ENCODE results near the gene RNF180. TPM values are rescaled to one million over a fixed set of nuclear protein-coding genes. Genes with fewer than 3 reads are reported as not detected.
"Not testable (repeated sequence)": the region's sequence is repeated elsewhere in the genome, so short reads cannot be mapped to it uniquely, and the experiment has no call there.

The RNF180 gene
- total RNA-seq, 4 donors from 2014 or later: 3.7 to 14.3 (median 5.2) TPM

- in situ Hi-C loops (cut with MboI; ENCODE audit: low sequenced_read_pairs in 4 of 4): no loop called here
- Histone ChIP-seq H3K9me3 (no peaks in the 10 kb centered on the region), H3K27ac (no peak overlapping the region), H3K4me3 (no peak overlapping the region), H3K4me1 (no peaks in the 10 kb centered on the region), H3K36me3 (no peaks in the 10 kb centered on the region), H3K27me3 (no peaks in the 10 kb centered on the region)
- ATAC-seq: no peak
- DNase-seq: no peak
- TF ChIP-seq, protein P1, sequence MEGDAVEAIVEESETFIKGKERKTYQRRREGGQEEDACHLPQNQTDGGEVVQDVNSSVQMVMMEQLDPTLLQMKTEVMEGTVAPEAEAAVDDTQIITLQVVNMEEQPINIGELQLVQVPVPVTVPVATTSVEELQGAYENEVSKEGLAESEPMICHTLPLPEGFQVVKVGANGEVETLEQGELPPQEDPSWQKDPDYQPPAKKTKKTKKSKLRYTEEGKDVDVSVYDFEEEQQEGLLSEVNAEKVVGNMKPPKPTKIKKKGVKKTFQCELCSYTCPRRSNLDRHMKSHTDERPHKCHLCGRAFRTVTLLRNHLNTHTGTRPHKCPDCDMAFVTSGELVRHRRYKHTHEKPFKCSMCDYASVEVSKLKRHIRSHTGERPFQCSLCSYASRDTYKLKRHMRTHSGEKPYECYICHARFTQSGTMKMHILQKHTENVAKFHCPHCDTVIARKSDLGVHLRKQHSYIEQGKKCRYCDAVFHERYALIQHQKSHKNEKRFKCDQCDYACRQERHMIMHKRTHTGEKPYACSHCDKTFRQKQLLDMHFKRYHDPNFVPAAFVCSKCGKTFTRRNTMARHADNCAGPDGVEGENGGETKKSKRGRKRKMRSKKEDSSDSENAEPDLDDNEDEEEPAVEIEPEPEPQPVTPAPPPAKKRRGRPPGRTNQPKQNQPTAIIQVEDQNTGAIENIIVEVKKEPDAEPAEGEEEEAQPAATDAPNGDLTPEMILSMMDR (IDR thresholded peaks at IDR 0.05 in 4 of 5, conservative IDR thresholded peaks at IDR 0.05 in 1 of 5): no peak
- TF ChIP-seq POLR2A (IDR thresholded peaks at IDR 0.05): no peak
- intact Hi-C loops (cut with DNase I; ENCODE audit: low total_unique reads): no loop called here
Measured at GRCh38 chr5:64285188-64286130, 119.8 kb downstream of the RNF180 start.

- in situ Hi-C loops (cut with MboI; ENCODE audit: low sequenced_read_pairs in 4 of 4): no loop called here
- no peaks in the 10 kb centered on the region for H3K9me3 ChIP-seq
Measured at GRCh38 chr5:64286381-64286780, 120.7 kb downstream of the RNF180 start.

DNA sequence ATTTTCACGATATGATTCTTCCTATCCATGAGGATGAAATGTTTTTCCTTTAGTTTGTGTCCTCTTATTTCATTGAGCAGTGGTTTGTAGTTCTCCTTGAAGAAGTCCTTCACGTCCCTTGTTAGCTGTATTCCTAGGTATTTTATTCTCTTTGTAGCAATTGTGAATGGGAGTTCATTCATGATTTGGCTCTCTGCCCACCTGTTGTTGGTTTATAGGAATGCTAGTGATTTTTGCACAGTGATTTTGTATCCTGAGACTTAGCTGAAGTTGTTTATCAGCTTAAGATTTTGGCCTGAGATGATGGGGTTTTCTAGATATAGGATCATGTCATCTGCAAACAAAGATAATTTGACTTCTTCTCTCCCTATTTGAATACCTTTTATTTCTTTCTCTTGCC is 122.9 kb downstream of the RNF180 start:
- DNase-seq; H3K27ac ChIP-seq; H3K4me1 ChIP-seq; H3K4me3 ChIP-seq; intact Hi-C loops (cut with DNase I; ENCODE audit: low total_unique reads); ATAC-seq; in situ Hi-C loops (cut with MboI; ENCODE audit: low sequenced_read_pairs in 4 of 4); H3K27me3 ChIP-seq; H3K9me3 ChIP-seq; H3K36me3 ChIP-seq: not testable (repeated sequence)

More at GRCh38 chr5:64286381-64286780, 120.7 kb downstream of the RNF180 start:
- TF ChIP-seq POLR2A (IDR thresholded peaks at IDR 0.05): no peak
- TF ChIP-seq, protein P1 (IDR thresholded peaks at IDR 0.05 in 4 of 5, conservative IDR thresholded peaks at IDR 0.05 in 1 of 5): no peak
- no peaks in the 10 kb centered on the region for H3K4me1 ChIP-seq
- H3K27ac ChIP-seq: no peak overlapping the region
- intact Hi-C loops (cut with DNase I; ENCODE audit: low total_unique reads): no loop called here
- H3K27me3 ChIP-seq: no peaks in the 10 kb centered on the region
- H3K36me3 ChIP-seq: no peaks in the 10 kb centered on the region
- DNase-seq: no peak
- no peak for ATAC-seq
- no peak overlapping the region for H3K4me3 ChIP-seq

DNA sequence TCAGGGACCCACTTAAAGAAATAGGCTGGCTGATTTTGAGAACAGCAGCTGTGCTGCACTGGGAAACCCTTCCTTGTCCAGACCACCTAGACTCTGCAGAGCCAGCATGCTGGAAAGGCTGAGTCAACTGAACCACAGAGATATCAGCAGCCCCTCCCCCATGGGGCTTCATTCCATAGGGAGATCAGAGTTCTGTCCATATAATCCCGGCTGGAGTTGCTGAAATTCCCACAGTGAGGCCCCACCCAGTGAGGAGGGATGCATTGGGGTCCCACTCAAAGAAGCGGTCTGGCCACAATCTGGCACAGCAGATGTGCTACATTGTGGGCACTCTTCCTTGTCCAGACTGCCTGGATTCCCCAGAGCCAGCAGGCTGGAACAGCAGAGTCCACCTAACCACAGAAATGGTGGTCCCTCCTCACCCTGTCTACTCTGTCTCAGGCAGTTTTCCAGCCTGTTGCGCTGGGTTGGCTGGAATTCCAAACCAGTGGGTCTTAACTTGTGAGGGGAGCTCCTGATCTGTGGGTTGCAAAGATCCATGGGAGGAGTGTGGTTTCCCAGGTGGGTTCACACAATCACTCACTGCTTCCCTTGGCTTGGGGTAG is 127.1 kb downstream of the RNF180 start:
- Histone ChIP-seq H3K27ac (no peak overlapping the region), H3K36me3 (no peaks in the 10 kb centered on the region), H3K4me1 (no peaks in the 10 kb centered on the region), H3K9me3 (no peaks in the 10 kb centered on the region), H3K27me3 (no peaks in the 10 kb centered on the region), H3K4me3 (no peak overlapping the region)
- in situ Hi-C loops (cut with MboI; ENCODE audit: low sequenced_read_pairs in 4 of 4): no loop called here
- ATAC-seq (no peak), DNase-seq (no peak)
- intact Hi-C loops (cut with DNase I; ENCODE audit: low total_unique reads): no loop called here
- TF ChIP-seq, protein P1 (IDR thresholded peaks at IDR 0.05 in 4 of 5, conservative IDR thresholded peaks at IDR 0.05 in 1 of 5): no peak
- no peak for TF ChIP-seq POLR2A (IDR thresholded peaks at IDR 0.05)

DNA sequence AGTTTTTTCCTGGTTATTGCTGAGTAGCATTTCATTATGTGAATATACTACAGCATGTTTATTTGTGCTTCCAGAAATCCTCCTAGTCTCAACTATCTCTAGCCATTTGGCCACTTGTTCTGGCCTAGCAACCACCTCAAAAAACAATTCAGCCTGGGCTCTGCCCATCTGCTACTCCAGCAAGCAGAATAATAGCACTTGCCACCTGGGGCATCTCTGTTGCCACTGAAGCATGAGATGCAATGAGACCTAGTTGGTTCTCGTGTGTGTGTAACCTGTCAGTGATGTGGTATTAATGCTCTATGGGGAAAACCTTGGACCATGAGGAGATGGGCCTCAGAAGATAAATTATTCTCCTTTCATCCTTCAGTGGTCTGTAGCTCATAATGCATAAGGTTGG is 129.5 kb downstream of the RNF180 start:
- Histone ChIP-seq H3K27ac (no peak overlapping the region), H3K36me3 (no peaks in the 10 kb centered on the region), H3K9me3 (no peaks in the 10 kb centered on the region), H3K4me3 (no peak overlapping the region), H3K4me1 (no peaks in the 10 kb centered on the region), H3K27me3 (no peaks in the 10 kb centered on the region)
- intact Hi-C loops (cut with DNase I; ENCODE audit: low total_unique reads): no loop called here
- TF ChIP-seq POLR2A (IDR thresholded peaks at IDR 0.05): no peak
- TF ChIP-seq, protein P1 (IDR thresholded peaks at IDR 0.05 in 4 of 5, conservative IDR thresholded peaks at IDR 0.05 in 1 of 5): no peak
- ATAC-seq (no peak), DNase-seq (no peak)
- in situ Hi-C loops (cut with MboI; ENCODE audit: low sequenced_read_pairs in 4 of 4): no loop called here
